Fibroblast of skin of back (primary cell): ENCODE data around the gene SRCAP.
A peak's percentile ranks its signal among the peaks of the same experiment; 100 is the strongest.

Experiments used
- DNase-seq: peaks from one replicate; pipeline ENCODE4 v3.0.0-alpha.2; 2013

The SRCAP gene

DNA sequence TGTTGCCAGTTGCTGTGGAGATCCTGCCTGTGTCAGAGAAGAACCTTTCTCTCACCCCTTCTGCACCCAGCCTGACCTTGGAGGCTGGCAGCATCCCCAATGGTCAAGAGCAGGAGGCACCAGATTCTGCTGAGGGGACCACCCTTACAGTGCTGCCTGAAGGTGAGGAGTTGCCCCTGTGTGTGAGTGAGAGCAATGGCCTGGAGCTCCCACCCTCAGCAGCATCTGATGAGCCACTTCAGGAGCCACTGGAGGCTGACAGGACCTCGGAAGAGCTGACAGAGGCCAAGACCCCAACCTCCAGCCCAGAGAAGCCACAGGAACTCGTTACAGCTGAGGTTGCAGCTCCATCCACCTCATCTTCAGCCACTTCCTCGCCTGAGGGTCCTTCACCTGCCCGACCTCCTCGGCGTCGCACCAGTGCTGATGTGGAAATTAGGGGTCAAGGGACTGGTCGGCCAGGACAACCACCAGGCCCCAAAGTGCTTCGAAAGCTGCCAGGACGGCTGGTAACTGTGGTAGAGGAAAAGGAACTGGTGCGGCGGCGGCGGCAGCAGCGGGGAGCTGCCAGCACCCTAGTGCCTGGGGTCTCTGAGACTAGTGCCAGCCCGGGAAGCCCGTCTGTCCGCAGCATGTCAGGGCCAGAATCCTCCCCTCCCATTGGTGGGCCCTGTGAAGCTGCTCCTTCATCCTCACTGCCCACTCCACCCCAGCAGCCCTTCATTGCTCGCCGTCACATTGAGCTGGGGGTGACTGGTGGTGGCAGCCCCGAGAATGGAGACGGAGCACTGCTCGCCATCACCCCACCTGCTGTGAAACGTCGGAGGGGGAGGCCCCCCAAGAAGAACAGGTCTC is 39.0 kb downstream of the SRCAP start:
- no peak for DNase-seq

DNA sequence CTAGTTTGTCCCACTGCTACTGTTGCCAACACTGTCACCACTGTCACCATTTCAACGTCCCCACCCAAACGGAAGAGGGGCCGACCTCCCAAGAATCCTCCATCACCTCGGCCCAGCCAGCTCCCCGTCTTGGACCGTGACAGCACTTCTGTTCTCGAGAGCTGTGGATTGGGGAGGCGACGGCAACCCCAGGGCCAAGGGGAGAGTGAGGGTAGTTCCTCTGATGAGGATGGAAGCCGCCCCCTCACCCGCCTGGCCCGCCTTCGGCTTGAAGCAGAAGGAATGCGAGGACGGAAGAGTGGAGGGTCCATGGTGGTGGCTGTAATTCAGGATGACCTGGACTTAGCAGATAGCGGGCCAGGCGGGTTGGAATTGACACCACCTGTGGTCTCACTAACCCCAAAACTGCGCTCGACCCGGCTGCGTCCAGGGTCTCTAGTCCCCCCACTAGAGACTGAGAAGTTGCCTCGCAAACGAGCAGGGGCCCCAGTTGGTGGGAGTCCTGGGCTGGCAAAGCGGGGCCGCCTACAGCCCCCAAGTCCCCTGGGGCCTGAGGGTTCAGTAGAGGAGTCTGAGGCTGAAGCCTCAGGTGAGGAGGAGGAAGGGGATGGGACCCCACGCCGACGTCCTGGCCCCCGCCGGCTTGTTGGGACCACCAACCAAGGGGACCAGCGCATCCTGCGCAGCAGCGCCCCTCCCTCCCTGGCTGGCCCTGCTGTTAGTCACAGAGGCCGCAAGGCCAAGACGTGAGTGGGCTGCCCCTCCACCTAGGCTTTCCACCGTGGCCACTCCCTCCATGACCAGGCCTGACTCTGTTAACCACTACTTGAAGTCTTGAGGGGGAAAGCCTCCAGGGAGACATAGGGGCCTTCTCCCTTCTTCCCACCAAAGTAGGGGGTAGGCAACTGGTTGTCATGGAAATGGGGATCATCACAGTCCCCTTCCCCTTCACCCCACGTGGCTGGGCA is 40.3 kb downstream of the SRCAP start:
- no peak for DNase-seq

DNA sequence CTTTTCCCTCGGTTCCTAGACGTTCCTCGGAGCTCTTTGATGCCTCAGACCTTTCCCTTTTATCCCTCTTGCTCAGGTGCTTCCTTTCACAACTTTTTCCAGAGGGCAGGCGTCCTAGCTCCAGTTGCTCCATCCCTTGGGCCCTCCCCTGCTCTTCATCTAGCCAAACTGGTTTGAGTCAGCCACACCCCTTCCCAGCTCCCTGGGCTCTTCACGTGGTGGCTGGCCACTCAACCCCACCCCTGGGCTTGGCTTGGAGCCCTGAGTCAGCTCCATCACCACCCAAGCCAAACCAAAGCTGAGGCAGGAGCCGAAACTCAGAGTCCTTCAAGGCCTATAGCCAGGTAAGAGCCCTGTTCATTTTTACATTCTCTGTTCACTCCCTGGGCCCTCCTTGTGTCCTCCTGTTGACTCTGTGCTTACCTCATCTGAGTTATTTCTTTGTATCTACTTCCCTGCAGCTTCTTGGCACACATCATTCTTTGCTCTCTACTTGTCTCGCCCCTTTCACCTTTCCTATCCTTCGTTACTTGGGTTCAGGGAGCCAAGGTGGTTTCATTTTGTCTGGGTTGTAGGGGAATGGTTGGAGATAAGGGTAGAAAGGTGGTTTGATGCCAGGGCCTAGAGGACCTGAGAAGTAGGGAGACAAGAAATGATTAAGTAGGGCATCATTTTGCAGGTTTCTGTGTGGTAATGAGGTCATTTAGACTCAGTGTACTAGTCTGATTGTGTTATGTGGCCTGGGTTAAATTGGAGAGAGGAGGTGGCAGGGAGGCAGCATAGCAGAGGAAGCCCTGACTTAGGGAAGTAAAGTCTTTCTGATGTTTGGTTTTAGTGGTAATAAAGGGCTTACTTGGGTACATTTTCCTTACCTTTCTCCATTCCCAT is 41.6 kb downstream of the SRCAP start:
- peak; percentile 61 for DNase-seq

DNA sequence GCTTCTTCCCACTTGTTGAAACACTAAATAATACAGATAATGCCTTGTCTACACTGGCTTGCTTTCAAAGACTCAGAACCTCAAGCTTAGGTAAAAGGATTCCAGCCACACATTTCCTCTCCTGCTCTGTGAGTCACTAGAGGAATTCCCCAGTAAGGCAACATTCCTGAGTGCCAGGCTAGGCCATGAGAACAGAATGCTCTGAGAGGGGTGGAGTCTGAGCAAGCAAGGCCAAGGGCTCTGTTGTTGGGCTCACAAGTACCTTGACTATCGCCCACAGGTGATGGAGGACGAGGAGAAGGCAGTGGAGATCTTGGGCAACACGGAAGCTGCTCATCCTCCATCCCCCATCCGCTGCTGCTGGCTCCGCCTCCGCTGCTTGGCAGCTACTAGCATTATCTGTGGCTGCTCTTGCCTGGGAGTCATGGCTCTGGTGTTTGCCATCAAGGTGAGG is 42.5 kb downstream of the SRCAP start:
- peak; percentile 91 for DNase-seq

- DNase-seq, result no peak
Observed at GRCh38 chr16:30743716-30744115, 44.7 kb downstream of the SRCAP start.

DNA sequence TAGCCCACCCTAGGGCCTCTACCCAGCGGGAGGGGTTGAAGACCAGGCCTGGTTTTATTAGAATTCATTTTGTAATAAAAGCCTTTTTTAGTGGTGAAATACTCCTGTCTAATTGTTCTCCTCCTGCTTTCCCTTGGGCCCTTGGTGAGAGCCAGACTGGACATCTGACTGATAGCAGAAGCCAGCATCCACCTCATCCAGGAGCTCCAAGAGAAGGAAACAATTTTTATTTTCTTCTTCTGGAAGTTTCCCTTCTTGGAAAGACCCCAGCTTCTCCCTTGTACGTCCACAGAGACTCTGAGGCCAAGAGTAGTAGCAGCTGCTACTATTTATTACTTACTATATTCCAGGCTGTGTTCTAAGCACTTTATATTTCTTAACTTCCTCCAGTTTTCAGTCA is 45.2 kb downstream of the SRCAP start:
- no peak for DNase-seq

GRCh38 chr16:30745082-30745481 is 46.1 kb downstream of the SRCAP start:
- no peak for DNase-seq

DNA sequence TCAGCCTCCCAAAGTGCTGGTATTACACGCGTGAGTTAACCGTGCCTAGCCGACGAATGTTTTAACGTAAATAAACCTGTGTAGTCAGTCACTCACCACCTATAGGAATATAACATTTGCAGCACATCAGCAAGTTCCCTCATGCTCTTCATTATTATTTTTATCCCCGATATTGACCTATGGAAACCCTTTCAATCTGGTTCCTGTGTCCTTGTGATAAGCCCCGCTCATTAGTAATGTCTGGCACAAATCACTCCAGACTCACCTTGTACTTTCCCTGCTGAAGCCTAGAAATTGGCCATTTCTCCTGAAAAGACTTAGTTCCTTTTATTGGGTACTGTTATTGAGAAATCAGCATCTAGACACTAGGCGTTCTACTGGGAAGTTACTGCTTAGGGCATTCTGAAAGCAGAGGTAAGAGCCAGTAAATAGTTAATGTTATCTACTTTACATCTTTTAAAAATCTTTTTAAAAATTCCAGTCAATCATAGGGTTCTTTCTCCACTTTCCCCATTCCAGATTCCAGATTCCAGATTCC is 47.7 kb downstream of the SRCAP start:
- no peak for DNase-seq

DNA sequence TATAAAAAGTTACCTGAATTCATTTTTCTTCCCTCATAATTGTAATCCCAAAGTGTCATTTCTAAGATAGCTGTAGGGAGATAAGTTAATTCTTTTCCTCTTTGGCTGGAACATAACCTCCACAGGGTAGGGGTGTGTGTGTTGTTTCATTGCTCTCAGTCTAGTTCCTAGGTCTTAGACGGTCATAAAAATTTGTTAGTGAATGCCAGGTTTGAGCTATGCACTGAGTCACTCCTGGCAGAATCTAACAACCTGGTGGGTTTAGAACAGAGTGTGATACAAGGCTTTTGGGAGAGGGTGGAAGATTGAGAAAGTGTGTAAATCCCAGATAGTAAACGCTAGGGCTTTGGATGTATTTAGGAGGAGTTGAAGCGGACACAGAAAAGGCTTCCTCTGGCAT is 48.4 kb downstream of the SRCAP start:
- DNase-seq, result no peak

DNA sequence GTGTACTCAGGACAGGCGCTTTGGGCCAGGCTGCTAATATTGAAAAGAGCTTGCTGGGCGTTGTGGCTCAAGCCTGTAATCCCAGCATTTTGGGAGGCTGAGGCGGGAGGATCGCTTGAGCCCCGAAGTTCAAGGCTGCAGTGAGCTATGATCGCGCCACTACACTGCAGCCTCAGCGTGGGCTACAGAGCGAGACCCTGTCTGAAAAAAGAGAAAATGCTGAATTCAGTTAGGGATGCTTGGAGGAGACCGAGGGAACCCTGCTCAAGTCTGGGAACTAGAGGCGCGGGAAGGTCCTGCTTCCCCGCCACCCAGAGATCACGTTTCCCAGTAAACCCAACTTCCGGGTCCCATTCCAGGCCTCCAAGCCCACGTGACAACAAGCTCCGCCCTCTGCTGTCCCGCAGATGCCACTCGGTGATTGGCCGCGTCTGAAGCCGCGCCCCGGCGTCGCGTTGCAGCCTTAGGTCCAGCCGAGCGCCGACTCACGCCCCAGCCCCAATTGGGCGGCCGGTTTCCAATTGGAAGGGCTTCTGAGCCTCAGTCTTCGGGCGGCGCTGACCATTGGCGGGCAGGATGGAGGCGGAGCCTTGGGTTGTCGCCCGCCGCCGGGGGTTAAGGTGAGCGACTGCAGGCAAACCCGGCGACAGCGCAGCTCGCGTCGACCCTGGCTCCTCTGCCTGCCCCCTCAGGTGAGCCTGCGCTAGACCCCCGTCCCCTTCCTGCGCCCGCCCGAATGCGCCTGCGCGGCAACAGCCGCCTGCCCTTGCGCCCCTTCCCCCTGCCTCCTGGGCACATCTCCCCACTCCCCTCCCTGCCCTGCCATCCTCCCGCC is 49.0 kb downstream of the SRCAP start, which contains the start of gene PHKG2:
Gene PHKG2 (plus strand): TSS at position 627 of the 835 bp plus-strand sequence. CDS start 396 bp downstream, outside the sequence.
- DNase-seq, result peak; percentile 99

DNA sequence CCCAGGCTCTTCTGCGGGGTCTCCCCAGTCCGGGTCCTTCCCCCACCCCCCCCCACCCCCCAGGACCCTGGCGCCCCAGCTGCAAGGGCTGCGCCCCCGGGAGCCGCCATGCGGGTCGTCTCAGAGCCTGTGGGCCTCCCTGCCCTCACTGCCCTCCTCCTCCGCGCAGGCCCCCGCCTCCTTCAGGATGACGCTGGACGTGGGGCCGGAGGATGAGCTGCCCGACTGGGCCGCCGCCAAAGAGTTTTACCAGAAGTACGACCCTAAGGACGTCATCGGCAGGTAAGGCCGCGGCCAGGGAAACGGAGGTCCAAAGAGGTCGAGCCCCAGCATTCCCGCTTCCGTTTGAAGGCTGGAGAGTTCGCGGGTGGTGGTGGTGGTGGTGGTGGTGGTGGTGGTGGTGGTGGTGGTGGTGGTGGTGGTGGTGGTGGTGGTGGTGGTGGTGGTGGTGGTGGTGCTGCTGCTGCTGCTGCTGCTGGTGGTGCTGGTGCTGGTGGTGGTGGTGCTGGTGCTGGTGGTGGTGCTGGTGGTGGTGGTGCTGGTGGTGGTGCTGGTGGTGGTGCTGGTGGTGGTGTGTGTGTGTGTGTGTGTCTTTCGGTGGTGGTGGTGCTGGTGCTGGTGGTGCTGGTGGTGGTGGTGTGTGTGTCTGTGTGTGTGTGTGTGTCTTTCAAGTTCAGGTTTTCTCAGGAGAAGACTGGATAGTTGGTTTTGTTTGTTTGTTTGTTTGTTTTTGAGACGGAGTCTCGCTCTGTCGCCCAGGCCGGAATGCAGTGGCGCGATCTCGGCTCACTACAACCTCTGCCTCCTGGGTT is 49.9 kb downstream of the SRCAP start:
- DNase-seq, result peak; percentile 38

DNA sequence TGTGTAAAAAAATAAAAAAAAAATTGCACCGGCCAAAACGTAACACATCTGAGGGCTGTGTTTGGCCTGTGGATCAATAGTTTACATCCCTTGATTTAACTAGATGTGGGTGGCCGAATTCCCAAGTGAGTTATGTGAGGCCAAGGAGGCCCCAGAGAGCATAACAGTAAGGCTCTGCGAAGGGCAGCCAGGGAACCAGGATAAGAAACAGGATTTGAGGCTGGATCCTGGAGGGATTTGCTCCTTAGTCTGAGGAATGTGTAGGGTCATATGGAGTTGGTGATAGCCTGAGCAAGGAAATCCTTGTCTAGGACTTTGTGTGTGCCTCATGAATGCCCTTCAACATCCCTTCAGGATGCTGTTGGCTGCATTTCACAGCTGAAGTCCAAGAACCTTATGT is 51.2 kb downstream of the SRCAP start:
- no peak for DNase-seq

GRCh38 chr16:30750876-30751465 is 52.0 kb downstream of the SRCAP start:
- DNase-seq, result no peak

- DNase-seq, result no peak
Observed at GRCh38 chr16:30753596-30753995, 54.6 kb downstream of the SRCAP start.

DNA sequence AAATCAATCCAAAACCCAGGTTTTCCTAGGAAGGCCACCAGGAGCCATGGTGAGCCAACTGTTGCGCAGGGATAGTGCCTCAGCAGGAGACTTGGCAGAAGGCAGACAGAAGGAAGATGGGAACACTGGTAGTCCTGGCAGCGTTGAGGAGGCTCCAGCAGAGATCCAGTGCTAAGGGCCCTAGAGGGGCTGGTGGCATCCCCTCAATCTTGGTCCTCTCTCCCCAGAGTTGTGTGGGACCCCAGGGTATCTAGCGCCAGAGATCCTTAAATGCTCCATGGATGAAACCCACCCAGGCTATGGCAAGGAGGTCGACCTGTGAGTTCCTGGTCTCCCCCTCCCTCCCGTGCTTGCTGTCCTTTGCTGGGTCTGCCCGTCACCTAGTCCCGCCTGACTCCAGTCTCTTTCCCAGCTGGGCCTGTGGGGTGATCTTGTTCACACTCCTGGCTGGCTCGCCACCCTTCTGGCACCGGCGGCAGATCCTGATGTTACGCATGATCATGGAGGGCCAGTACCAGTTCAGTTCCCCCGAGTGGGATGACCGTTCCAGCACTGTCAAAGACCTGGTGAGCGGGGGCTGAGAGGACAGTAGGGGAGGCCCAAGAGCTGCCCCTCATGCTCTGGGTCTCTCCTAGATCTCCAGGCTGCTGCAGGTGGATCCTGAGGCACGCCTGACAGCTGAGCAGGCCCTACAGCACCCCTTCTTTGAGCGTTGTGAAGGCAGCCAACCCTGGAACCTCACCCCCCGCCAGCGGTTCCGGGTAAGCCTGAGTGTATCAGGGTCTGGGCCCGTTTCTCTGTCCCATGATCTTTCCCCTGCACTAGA is 57.2 kb downstream of the SRCAP start:
- DNase-seq, result no peak

GRCh38 chr16:30756781-30757100 is 57.8 kb downstream of the SRCAP start:
- DNase-seq, result no peak

- DNase-seq, result no peak
Observed at GRCh38 chr16:30757316-30757715, 58.3 kb downstream of the SRCAP start.

- no peak for DNase-seq
Observed at GRCh38 chr16:30758988-30759491, 60.1 kb downstream of the SRCAP start.
